GM19395 (cell line): Measurements from ENCODE around the gene EXOSC9.
"Not testable (repeated sequence)": the region's sequence is repeated elsewhere in the genome, so short reads cannot be mapped to it uniquely, and the experiment has no call there.

Source experiments
- ATAC-seq: cut with Tn5 transposase; IDR thresholded peaks from one replicate; pipeline ENCODE4 v1.9.1; 2021; ENCODE audit warnings: mild to moderate bottlenecking, moderate library complexity; ENCODE audit not compliant: unreplicated experiment

EXOSC9 gene

DNA sequence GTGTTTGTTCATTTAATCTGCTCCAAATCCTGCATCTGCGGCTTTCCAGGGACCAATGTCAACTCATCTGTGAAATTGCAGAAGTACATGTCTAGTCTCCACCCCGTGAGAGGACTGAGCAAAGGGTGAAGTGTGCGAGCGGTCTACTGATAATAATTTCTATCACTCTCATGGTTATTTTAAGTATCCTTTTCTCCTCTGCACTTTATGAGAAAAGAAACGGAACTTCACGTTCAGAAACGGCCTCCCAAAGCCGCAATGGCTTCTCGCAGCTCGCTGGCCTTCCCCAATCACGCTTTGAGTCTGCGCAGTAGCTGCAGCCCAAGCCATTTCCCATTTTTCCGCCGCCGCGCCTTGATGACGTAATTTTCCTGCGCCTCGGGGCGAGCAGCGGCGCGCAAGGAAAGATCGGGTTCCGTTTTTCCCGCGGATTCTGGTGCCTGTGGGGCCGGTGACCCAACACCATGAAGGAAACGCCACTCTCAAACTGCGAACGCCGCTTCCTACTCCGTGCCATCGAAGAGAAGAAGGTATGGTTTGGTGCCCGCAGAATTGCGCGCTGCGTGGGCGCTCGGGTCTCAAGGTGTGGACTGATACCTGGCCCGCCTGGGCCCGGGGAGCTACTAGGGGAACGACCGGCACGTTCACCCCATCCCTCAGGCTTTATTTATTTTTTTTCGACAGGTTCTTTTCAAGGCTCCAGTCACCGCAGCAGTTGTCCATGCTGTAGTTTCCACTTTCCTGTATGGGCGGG lies at the start of gene EXOSC9:
Gene EXOSC9 (plus strand): TSS at position 363 of the 754 bp plus-strand sequence. CDS start 102 bp downstream, at position 465.
- peak; percentile 89 for ATAC-seq

- not testable (repeated sequence) for ATAC-seq
Measured at GRCh38 chr4:121752142-121752541, 49.0 kb upstream of the EXOSC9 start.

DNA sequence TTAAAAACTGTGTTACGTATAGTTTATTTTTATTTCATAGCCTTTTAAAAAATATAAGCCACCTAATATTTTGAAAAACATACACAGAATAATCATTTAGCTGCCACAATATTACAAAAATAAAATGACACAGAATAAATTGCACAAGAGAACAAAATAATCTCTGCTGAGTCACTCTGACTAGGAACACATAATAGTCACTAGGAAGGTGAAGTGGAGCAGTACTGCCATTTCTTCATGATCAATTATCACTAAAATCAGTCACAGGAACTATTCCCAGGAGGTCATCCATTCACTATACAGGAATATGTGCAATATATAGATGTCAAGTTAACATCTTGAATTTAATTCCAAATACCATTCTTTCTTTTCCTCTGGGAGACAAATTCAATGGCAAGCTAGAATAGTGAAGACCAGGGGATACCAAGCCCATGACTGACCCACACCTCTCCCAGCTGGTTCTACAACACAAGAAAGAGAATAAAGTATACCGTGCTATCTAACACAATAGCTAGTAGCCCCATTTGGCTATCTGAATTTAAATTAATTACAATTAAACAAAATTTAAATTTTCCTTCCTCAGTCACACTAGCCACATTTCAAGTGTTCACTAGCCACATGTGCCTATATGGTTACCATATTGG lies 42.1 kb upstream of the EXOSC9 start:
- no peak for ATAC-seq

GRCh38 chr4:121760205-121760604 lies 40.9 kb upstream of the EXOSC9 start:
- ATAC-seq, result no peak

GRCh38 chr4:121764303-121764701 lies 36.8 kb upstream of the EXOSC9 start:
- no peak for ATAC-seq

DNA sequence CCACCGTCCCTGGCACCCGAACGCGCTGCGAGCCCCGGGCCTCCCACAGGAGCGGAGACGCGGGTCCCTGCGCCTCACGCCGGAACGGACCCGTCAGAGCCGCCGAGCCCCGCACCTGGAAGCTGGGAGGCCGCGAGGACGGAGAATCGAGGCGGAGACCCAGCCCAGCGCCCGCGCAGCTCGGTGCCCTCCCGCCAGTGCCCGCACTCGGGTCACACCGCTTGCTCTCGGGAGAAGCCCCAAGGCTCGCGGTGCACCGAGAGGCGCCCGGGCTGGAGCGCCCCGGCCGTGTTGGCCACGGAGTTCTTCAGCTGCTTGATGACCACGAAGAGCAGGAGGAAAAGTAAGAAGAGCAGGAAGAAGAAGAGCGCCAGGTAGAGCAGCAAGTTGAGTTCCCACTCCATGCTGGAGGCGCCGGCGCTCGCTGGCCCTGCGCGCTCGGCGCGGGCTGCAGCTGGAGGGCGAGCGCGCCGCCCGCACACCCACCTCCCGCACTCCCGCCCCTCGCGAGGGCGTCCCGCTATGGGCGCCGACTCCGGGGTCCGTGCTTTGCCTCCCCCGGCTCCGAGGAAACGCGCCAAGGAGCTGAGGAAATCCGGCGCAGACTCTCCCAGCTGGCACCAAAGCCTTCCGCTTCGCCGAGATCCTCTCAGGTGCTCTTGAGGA lies 36.3 kb upstream of the EXOSC9 start, which contains the start of gene SMIM43:
Gene SMIM43 (minus strand): TSS at position 463 of the 666 bp plus-strand sequence. CDS start 59 bp downstream, at position 404.
- no peak for ATAC-seq

- no peak for ATAC-seq
Measured at GRCh38 chr4:121765368-121765705, 35.8 kb upstream of the EXOSC9 start.

GRCh38 chr4:121765971-121766538 lies 35.1 kb upstream of the EXOSC9 start:
- no peak for ATAC-seq

DNA sequence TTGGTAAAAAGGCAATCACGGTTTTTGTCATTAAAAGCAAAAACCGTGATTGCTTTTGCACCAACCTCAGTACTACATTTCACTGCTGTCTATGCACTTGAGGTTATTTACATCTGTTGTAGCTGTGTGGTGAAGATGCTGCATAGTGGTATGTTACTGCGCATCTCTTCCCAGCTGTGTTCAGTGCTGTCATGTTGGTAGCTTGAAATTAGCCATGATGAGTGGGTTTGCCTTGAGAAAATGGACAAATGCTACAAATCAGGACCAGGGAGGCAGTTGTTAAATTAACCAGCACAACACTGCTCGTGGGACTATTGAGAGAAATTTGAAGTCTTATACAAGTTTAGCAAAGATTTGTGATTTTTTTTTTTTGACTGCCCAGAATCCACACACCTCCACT lies 34.0 kb upstream of the EXOSC9 start:
- no peak for ATAC-seq

- no peak for ATAC-seq
Measured at GRCh38 chr4:121769341-121769740, 31.8 kb upstream of the EXOSC9 start.

GRCh38 chr4:121771869-121772268 lies 29.3 kb upstream of the EXOSC9 start:
- ATAC-seq, result no peak

GRCh38 chr4:121773883-121774282 lies 27.2 kb upstream of the EXOSC9 start:
- ATAC-seq, result no peak

DNA sequence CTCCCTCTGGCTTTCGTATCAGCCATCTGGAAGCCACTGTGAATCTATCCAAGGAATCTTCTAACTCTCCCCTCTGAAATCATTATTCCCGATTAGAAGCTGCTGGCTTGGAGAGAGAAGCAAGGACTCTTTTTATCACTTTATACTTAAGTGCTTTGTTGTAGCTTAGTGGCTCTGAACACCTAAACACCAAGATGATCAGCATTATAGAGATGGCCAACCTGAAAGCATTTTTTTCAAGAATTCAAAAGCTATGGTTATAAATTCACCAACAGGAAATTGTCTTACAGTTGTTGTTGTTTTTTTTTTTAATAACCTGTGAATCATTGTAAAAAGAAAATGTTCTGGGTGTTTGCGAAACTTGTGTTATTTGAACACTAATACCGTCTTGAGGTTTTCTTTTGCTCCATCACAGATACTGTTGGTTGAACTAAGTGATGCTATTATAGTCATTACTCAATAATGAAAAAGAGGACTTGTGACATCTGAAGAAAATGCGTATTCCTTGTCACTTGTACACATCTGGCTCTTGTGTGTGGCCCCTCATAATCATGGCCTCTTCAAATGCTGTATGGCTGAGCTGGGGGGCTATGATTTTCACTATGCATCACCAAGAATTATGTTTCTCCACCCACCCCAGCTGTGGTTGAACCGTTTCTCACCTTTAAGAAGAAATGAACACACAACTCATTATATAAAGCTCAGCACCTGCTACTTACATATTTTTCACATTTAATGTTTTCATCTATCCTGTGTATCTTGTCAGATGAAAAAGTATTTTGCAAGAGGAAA lies 24.3 kb upstream of the EXOSC9 start:
- no peak for ATAC-seq

GRCh38 chr4:121777625-121778024 lies 23.5 kb upstream of the EXOSC9 start:
- peak; percentile 55 for ATAC-seq

GRCh38 chr4:121778991-121779628 lies 22.0 kb upstream of the EXOSC9 start:
- no peak for ATAC-seq

DNA sequence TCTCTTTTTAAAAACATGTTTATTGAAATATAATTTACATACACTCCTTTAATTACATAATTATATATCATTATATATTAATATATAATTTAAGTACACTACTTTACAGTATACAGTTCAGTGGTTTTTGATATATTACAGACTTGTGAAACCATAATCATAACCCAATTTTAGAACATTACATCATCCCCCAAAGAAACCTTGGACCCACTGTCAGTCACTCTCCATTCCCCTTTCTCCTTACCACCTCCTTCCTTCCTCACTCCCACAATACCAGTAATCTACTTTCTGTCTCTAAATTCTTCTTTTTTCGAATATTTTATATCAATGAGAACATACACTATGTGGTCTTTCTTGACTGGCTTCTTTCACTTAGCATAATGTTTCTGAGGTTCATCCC lies 17.9 kb upstream of the EXOSC9 start:
- no peak for ATAC-seq

DNA sequence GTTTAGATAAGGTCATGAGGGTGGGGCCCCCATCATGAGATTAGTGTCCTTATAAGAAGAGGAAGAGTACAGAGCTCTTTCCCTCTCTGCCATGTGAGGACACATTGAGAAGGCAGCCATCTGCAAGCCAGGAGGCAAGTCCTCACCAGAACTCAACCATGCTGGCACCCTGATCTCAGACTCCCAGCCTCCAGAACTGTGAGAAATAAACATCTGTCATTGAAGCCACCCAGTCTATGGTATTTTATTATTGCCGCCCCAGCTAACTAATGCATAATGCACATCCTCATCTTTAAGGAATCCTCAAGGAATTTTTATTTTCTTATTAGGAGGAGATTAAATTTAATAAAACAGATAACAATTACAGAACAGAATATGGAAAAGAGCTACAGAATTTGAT lies 16.7 kb upstream of the EXOSC9 start:
- ATAC-seq, result no peak

DNA sequence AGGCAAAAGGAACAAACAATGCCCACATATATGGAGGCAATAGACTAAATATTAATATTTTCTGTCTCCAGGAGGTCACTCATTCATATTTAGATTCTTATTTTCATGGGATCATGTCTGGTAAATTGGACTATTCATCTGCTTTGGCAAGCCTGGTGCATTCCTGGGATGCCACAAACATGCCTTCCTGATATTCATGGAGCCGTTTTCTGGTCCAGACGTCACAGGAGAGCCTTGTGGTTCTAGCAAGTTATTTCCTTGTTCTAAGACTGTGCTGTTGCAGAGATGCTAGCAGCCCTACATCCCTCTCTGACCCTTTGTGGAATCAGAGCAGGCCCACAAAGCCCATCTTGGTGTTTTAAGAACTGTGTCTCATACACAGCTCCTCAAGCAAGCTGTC lies 16.1 kb upstream of the EXOSC9 start:
- no peak for ATAC-seq

- no peak for ATAC-seq
Measured at GRCh38 chr4:121785479-121785878, 15.6 kb upstream of the EXOSC9 start.

GRCh38 chr4:121786221-121786620 lies 14.9 kb upstream of the EXOSC9 start:
- no peak for ATAC-seq
